Hepatocyte (in vitro differentiated cells): ENCODE measurements around the gene C16orf96.

Experiments used
- CTCF ChIP-seq: fragments of 200-600 bp; sonication (generic); IDR thresholded peaks from 2 replicates; pipeline ENCODE4 v1.5.1; 2016; ENCODE audit warnings: antibody characterized with exemption, mild to moderate bottlenecking; ENCODE audit not compliant: poor library complexity
- EZH2 ChIP-seq: fragments of 200-600 bp; sonication (generic); IDR thresholded peaks from 2 replicates; pipeline ENCODE4 v1.6.1; 2016; ENCODE audit warnings: antibody characterized with exemption, mild to moderate bottlenecking, borderline replicate concordance
- EZH2phosphoT487 ChIP-seq: fragments of 200-600 bp; sonication (generic); IDR thresholded peaks from one replicate; pipeline ENCODE4 v1.6.1; 2018; ENCODE audit warnings: antibody characterized with exemption, mild to moderate bottlenecking, low read depth, moderate library complexity; ENCODE audit not compliant: unreplicated experiment, severe bottlenecking

DNA sequence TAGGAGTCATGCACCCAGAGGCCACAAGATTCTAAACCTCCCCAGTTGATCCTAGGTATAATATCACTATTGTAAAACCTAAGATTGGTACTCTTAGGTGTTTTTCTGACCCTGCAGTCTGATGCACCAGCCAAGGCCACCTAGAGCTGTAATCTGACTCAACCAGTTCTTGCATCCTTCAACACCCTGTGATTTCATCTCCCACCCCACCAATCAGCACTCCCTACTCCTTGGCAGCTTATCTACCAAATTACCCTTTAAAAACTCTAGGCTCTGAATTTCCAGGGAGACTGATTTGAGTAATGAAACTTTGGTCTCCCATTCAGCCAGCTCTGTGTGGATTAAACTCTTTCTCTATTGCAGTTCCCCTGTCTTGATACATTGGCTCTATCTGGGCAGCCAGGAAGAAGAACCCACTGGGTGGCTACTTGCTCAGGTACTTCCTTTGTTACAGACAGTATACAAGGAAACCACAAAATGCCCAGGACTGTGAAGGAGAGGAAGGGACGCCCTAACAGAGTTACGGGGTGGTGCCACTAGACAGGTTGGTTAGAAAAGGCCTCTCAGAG lies 16.3 kb upstream of the C16orf96 start:
- TF ChIP-seq CTCF (no peak), EZH2phosphoT487 (no peak), EZH2 (no peak)
